SK-N-SH treated with all-trans-retinoic acid at 6 μM for 48 hours (cell line): Measurements from ENCODE around the gene SCYGR2.

Experiments used
- ZC3H10 ChIP-seq: fragments of 250-450 bp; sonication (Bioruptor Pico); IDR thresholded peaks from 2 replicates; pipeline ENCODE4 v1.5.1; 2021; ENCODE audit warnings: mild to moderate bottlenecking, moderate library complexity
- ZFP3 ChIP-seq: fragments of 250-450 bp; sonication (Bioruptor Pico); IDR thresholded peaks from 2 replicates; pipeline ENCODE4 v1.5.0; 2020; ENCODE audit warnings: mild to moderate bottlenecking, moderate library complexity

GRCh38 chr2:227576812-227577211 is 21.9 kb upstream of the SCYGR2 start:
- TF ChIP-seq ZC3H10 (no peak), ZFP3 (CRISPR knock-in tag) (no peak)
